CD4-positive, alpha-beta T cell treated with Interleukin-6 for 4 hours (primary cell): ENCODE data around the gene DTX2.
A peak's percentile ranks its signal among the peaks of the same experiment; 100 is the strongest.
"Not testable (repeated sequence)": the region's sequence is repeated elsewhere in the genome, so short reads cannot be mapped to it uniquely, and the experiment has no call there.

Experiments
- DNase-seq: peaks from one replicate; pipeline ENCODE4 v3.0.0-alpha.2; 2020; ENCODE audit warnings: mixed read lengths

The DTX2 gene

GRCh38 chr7:76513817-76514799 lies 52.6 kb downstream of the DTX2 start:
- DNase-seq, result no peak

- no peak for DNase-seq
Measured at GRCh38 chr7:76514926-76515771, 53.6 kb downstream of the DTX2 start.

- peak; percentile 45 for DNase-seq
Measured at GRCh38 chr7:76515999-76516443, 54.5 kb downstream of the DTX2 start.

GRCh38 chr7:76516932-76517331 lies 55.4 kb downstream of the DTX2 start:
- DNase-seq, result not testable (repeated sequence)

GRCh38 chr7:76526183-76526582 lies 64.7 kb downstream of the DTX2 start:
- not testable (repeated sequence) for DNase-seq

- not testable (repeated sequence) for DNase-seq
Measured at GRCh38 chr7:76531643-76532042, 70.1 kb downstream of the DTX2 start.

- DNase-seq, result not testable (repeated sequence)
Measured at GRCh38 chr7:76543197-76543596, 81.7 kb downstream of the DTX2 start, which contains the start of gene SPDYE16. Gene SPDYE16, minus strand, starts transcription at chr7:76543297. Its CDS starts 1,838 bp downstream, at chr7:76541459.

GRCh38 chr7:76549025-76549854 lies 87.7 kb downstream of the DTX2 start:
- peak; percentile 89 for DNase-seq

- DNase-seq, result not testable (repeated sequence)
Measured at GRCh38 chr7:76549855-76550248, 88.3 kb downstream of the DTX2 start.

- not testable (repeated sequence) for DNase-seq
Measured at GRCh38 chr7:76551992-76552391, 90.5 kb downstream of the DTX2 start.
